ES-I3 (cell line): Measurements from ENCODE around the gene ZNF33A.
"Not testable (repeated sequence)": the region's sequence is repeated elsewhere in the genome, so short reads cannot be mapped to it uniquely, and the experiment has no call there.

Source experiments
- H3K36me3 ChIP-seq: 2 replicates; pipeline ENCODE4 v1.6.1; 2013; ENCODE audit warnings: mild to moderate bottlenecking, low read length, control low read depth, moderate library complexity; ENCODE audit not compliant: insufficient read depth
- H3K4me1 ChIP-seq: 2 replicates; pipeline ENCODE4 v1.6.1; 2013; ENCODE audit warnings: mild to moderate bottlenecking, control low read depth, low read length; ENCODE audit not compliant: insufficient read depth
- H3K9ac ChIP-seq: 2 replicates; pipeline ENCODE4 v1.6.1; 2013; ENCODE audit warnings: low read depth, mild to moderate bottlenecking, low read length, moderate library complexity
- H3K9me3 ChIP-seq: 2 replicates; pipeline ENCODE4 v1.6.1; 2013; ENCODE audit warnings: mild to moderate bottlenecking, low read length, moderate library complexity; ENCODE audit not compliant: control insufficient read depth, insufficient read depth

Gene ZNF33A

GRCh38 chr10:38072552-38072951 lies 62.1 kb downstream of the ZNF33A start:
- no peaks in the 10 kb centered on the region for H3K9me3 ChIP-seq
- H3K4me1 ChIP-seq, result no peaks in the 10 kb centered on the region
- no peak overlapping the region for H3K9ac ChIP-seq
- no peaks in the 10 kb centered on the region for H3K36me3 ChIP-seq

GRCh38 chr10:38076687-38077086 lies 66.2 kb downstream of the ZNF33A start:
- Histone ChIP-seq H3K4me1 (no peaks in the 10 kb centered on the region), H3K9me3 (no peaks in the 10 kb centered on the region), H3K9ac (no peak overlapping the region), H3K36me3 (no peaks in the 10 kb centered on the region)

- not testable (repeated sequence) for H3K4me1 ChIP-seq, H3K36me3 ChIP-seq, H3K9ac ChIP-seq, H3K9me3 ChIP-seq
These were observed 82.8 kb downstream of the ZNF33A start for GRCh38 chr10:38093318-38093717.

DNA sequence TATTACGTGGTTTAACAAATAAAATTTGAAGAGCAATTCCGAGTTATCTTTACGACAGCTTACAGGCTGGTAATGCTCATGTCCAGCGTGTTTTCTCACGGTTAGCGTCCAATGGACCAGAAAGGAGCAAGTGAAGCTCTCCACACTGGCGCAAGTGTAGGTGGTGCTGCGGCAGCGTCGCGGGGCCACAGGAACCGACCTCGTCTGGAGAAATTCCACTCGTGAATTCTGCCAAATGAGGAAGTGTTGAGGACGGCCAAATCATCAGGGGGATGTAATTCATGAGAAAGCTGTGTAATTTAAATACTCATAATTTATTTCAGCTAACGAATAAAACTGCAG lies 83.3 kb downstream of the ZNF33A start:
- peak overlapping the region; percentile 64; the same call in 1 of the 2 replicates for H3K9ac ChIP-seq
- no peaks in the 10 kb centered on the region for H3K36me3 ChIP-seq
- H3K9me3 ChIP-seq, result no peaks in the 10 kb centered on the region; the same call in 1 of the 2 replicates
- no peaks in the 10 kb centered on the region; the same call in 1 of the 2 replicates for H3K4me1 ChIP-seq

GRCh38 chr10:38094158-38094926 lies 83.9 kb downstream of the ZNF33A start, which contains the start of gene ZNF37A:
Gene ZNF37A (plus strand): TSS chr10:38094337. CDS start chr10:38096618, 2,281 bp downstream.
- Histone ChIP-seq H3K9ac (peak within 1 kb of the TSS; percentile 64), H3K9me3 (no peaks in the 10 kb centered on the region; the same call in 1 of the 2 replicates)

GRCh38 chr10:38094927-38095574 lies 84.6 kb downstream of the ZNF33A start:
- Histone ChIP-seq H3K36me3 (no peaks in the 10 kb centered on the region), H3K4me1 (no peaks in the 10 kb centered on the region; the same call in none of the 2 replicates), H3K9me3 (no peaks in the 10 kb centered on the region; the same call in 1 of the 2 replicates), H3K9ac (peak overlapping the region; percentile 64; the same call in 1 of the 2 replicates)

More at GRCh38 chr10:38094158-38094926, 83.9 kb downstream of the ZNF33A start, which contains the start of gene ZNF37A:
- Histone ChIP-seq H3K4me1 (no peaks in the 10 kb centered on the region; the same call in none of the 2 replicates), H3K36me3 (no peaks in the 10 kb centered on the region)

DNA sequence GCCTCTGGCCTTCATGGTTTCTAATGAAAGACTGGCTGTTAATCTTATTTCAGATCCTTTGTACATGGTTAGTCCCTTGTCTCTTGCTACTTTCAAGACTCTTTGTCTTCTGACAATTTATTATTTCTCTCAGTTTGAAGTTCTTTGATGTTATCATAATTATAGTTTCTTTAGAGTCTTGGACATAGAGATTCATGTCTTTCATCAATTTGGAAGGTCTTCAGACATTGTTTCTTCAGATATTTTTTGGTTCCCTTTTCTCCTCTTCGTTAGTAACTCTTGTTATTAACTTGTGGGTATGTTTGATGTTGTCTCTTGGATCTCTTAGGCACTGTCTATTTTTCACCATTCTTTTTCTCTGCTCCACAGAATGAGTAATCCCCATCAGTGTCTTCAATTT lies 92.4 kb downstream of the ZNF33A start:
- Histone ChIP-seq H3K9me3 (peaks cover 9% of the 10 kb centered on the region), H3K36me3 (no peaks in the 10 kb centered on the region), H3K4me1 (no peaks in the 10 kb centered on the region; the same call in 1 of the 2 replicates), H3K9ac (no peak overlapping the region)

- no peaks in the 10 kb centered on the region; the same call in 1 of the 2 replicates for H3K4me1 ChIP-seq
- no peak overlapping the region for H3K9ac ChIP-seq
- H3K36me3 ChIP-seq, result no peaks in the 10 kb centered on the region
- peaks cover 9% of the 10 kb centered on the region for H3K9me3 ChIP-seq
These were observed 93.3 kb downstream of the ZNF33A start for GRCh38 chr10:38103756-38104155.

DNA sequence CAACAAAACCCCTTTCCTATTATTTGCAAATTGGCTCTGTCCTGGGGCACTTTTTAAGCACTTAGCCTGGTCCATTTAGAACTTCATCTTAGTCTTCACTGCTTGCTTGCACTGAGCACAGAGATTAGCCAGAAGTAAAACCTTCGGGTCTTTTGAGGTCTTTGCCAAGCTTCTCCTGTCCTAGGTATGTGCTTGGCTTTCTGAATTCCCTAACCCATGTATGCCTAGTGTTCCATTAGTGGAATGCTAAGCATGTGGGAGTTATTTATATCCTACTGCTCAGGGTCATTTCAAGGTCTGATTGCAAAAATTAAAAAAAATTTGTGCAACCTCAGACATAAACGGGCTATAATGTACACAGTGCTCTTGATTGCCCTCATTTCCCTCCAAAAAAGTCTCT lies 101.7 kb downstream of the ZNF33A start:
- Histone ChIP-seq H3K9me3 (peaks cover 14% of the 10 kb centered on the region), H3K9ac (no peak overlapping the region), H3K36me3 (no peaks in the 10 kb centered on the region; the same call in none of the 2 replicates), H3K4me1 (no peaks in the 10 kb centered on the region)
